ENCODE measurements around the gene BCL11B. TPM values are rescaled to one million over a fixed set of nuclear protein-coding genes. Genes with fewer than 3 reads are reported as not detected.

BCL11B gene
- total and polyA plus RNA-seq, 2 donors = 0.27 to 1.3 TPM

GRCh38 chr14:99249389-99249788 is 22.6 kb downstream of the BCL11B start:
- Histone ChIP-seq H3K4me3 (ENCODE audit: low read depth, low read length) (no peak overlapping the region), H3K36me3 (ENCODE audit: insufficient read depth) (no peaks in the 10 kb centered on the region), H3K4me1 (ENCODE audit: insufficient read depth) (peaks cover 2% of the 10 kb centered on the region), H3K27ac (ENCODE audit: low read depth) (no peak overlapping the region)
- DNase-seq (ENCODE audit: extremely low spot score) = no peak
- 93% methylated on average over 6 of the region's 6 CpGs for WGBS

DNA sequence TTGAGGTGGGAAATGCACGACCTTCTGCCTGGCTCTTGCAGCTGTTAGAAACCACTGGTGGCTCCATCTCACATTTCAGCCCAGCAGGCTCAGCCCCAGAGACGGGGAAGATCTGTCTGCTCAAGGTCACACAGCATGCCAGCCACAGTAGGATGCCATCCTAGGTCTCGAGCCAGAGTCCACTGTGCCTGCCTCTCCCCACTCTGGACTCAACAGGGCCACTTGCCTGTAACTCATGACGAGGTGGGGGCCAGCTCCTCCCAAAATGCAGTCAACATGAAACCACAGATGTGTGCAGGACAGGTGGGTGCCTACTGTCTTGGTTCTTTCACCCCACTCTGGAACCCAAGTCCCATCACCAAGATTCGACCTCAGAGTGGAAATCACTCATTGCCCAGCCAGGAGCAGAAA is 23.2 kb downstream of the BCL11B start:
- Histone ChIP-seq H3K4me3 (ENCODE audit: low read depth, low read length) (no peak overlapping the region), H3K36me3 (ENCODE audit: insufficient read depth) (no peaks in the 10 kb centered on the region), H3K27ac (ENCODE audit: low read depth) (no peak overlapping the region), H3K4me1 (ENCODE audit: insufficient read depth) (peaks cover 2% of the 10 kb centered on the region)
- no peak for DNase-seq (ENCODE audit: extremely low spot score)
- 82% methylated on average over 5 of the region's 5 CpGs for WGBS

- H3K4me3 ChIP-seq (ENCODE audit: low read depth, low read length) = no peak overlapping the region
- WGBS = 86% methylated on average over 6 of the region's 6 CpGs
Measured at GRCh38 chr14:99247772-99248171, 24.2 kb downstream of the BCL11B start.

GRCh38 chr14:99247101-99247729 is 24.8 kb downstream of the BCL11B start:
- Histone ChIP-seq H3K36me3 (ENCODE audit: insufficient read depth) (no peaks in the 10 kb centered on the region), H3K27ac (ENCODE audit: low read depth) (no peak overlapping the region), H3K4me1 (ENCODE audit: insufficient read depth) (peaks cover 2% of the 10 kb centered on the region), H3K4me3 (ENCODE audit: low read depth, low read length) (no peak overlapping the region)
- DNase-seq (ENCODE audit: extremely low spot score) = no peak
- WGBS = 48% methylated on average over 9 of the region's 9 CpGs

More at GRCh38 chr14:99247772-99248171, 24.2 kb downstream of the BCL11B start:
- Histone ChIP-seq H3K4me1 (ENCODE audit: insufficient read depth) (peaks cover 2% of the 10 kb centered on the region), H3K27ac (ENCODE audit: low read depth) (no peak overlapping the region), H3K36me3 (ENCODE audit: insufficient read depth) (no peaks in the 10 kb centered on the region)
- DNase-seq (ENCODE audit: extremely low spot score) = no peak

- 6% methylated on average over 40 of the region's 40 CpGs for WGBS
- DNase-seq (ENCODE audit: extremely low spot score) = no peak
- Histone ChIP-seq H3K4me3 (ENCODE audit: low read depth, low read length) (peak overlapping the region; percentile 28), H3K36me3 (ENCODE audit: insufficient read depth) (no peaks in the 10 kb centered on the region), H3K27ac (ENCODE audit: low read depth) (no peak overlapping the region), H3K4me1 (ENCODE audit: insufficient read depth) (peaks cover 2% of the 10 kb centered on the region)
Measured at GRCh38 chr14:99246536-99247097, 25.4 kb downstream of the BCL11B start.

DNA sequence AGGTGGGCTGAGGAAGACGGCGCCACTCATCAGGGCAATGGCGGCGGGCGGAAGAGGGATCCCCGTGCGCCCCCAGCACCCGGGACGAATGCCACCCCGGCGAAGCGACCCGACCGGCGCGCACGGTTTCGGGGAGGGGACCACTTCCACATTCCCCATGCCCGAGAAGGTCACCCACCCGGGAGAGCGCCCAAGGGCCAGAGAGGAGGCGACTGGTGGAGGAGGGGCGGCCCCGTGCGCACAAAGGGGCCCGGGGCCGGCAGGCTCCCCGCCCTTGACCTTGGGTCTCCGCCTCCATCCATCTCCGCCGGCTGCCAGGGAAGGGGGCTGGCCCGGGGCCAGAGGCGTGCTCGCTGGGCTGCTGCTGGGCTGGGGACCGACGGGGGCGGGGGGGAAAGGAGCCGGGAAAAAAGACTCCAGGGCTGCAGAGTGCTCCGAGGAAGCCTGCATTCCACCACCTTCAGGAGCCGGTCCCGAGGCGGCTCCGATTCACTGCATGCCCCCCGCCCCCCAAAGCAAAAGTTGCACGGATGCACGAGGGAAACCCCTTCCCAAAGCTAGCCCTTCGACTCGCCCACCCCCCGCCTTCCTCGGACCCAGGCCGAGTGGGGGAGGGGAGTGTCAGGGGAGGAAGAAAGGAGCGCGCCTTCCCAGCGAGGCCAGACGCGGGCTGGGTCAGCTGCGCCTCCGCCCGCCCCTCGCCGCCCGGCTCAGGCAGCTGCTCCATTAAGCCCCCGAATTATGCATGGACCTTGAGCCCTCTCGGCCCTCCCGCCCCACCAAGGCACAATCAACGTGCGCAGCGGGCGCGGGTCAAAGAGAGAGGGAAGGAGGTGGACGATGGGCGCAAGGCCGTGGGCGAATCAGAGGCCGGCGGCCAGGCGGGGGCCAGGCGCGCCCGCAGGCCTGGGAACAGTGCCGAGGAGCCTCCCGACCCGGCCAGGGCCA is 26.2 kb downstream of the BCL11B start:
- Histone ChIP-seq H3K36me3 (ENCODE audit: insufficient read depth) (no peaks in the 10 kb centered on the region), H3K4me1 (ENCODE audit: insufficient read depth) (peaks cover 2% of the 10 kb centered on the region), H3K27ac (ENCODE audit: low read depth) (no peak overlapping the region), H3K4me3 (ENCODE audit: low read depth, low read length) (peak overlapping the region; percentile 28)
- DNase-seq (ENCODE audit: extremely low spot score) = no peak
- WGBS = 6% methylated on average over 83 of the region's 83 CpGs

GRCh38 chr14:99244941-99245563 is 26.9 kb downstream of the BCL11B start:
- no peak for DNase-seq (ENCODE audit: extremely low spot score)
- Histone ChIP-seq H3K36me3 (ENCODE audit: insufficient read depth) (no peaks in the 10 kb centered on the region), H3K4me1 (ENCODE audit: insufficient read depth) (peaks cover 2% of the 10 kb centered on the region), H3K4me3 (ENCODE audit: low read depth, low read length) (peak overlapping the region; percentile 1), H3K27ac (ENCODE audit: low read depth) (no peak overlapping the region)
- 53% methylated on average over 15 of the region's 15 CpGs for WGBS

DNA sequence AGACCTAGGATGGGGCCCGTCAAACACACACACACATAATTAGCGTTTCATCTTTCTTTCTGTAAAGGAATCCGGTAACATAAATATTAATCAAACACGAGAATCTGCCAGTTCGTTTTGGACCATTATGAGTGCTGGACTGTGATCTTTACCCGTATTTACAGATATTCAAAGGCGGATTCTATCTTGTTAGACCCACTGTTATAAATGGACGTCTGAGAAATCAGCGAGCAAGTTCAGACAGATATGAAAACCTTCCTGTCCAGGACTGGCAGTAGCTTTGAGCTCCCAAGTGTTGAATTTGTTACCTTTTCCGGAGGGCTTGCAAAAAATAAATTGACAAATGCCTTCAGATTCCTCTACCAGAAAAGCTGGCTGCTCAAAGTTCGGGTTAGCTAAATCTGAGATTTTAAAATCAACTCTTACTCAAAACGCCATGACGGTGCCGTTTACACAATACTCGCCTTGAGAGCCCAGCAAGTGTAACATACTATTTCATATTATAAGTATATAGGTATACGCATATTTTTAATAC is 27.6 kb downstream of the BCL11B start:
- Histone ChIP-seq H3K36me3 (ENCODE audit: insufficient read depth) (no peaks in the 10 kb centered on the region), H3K4me3 (ENCODE audit: low read depth, low read length) (no peak overlapping the region), H3K4me1 (ENCODE audit: insufficient read depth) (peaks cover 2% of the 10 kb centered on the region), H3K27ac (ENCODE audit: low read depth) (no peak overlapping the region)
- WGBS = 74% methylated on average over 16 of the region's 16 CpGs
- DNase-seq (ENCODE audit: extremely low spot score) = no peak

DNA sequence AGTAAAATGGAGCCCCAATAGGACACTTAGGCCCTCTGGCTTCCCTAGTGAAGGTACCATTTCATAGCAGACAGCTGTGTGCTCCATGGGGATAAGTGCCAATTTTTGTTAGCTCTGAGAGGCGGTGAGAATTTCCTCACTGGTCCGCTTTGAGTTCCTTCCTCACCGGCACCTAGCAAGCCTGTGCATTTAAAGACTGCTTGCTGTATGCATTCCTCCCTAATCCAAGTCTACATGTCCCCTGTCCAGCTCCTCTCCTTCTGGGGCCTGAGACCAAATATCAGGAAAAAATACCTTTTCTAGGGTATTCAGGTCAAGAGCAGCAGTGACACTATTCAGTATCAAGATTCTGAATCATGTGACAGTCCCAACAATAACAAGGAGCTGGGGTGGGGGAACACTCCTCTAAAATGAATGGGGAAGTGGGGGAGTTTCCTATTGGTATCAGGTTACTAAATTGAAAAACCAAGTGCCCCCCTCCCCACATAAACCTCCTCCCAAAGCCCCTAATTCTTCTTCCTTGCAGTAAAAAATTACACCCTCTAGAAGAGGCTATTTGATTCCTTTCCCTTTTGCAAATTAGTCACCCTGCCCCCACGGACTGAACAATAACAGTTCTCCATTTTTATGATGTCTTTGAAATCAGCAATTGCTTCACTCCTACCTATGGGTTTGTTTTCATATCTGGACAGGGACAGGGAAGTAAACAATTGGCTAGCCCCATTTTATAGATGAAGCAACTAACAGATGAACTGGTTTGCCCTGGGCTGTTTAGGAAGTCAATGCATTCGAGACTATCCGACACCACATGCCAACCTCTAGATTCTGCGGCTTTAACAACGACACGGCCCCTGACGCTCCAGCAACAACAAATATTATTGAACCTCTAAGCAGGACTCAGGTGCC is 28.9 kb downstream of the BCL11B start:
- H3K27ac ChIP-seq (ENCODE audit: low read depth) = no peak overlapping the region
- 70% methylated on average over 10 of the region's 10 CpGs for WGBS

GRCh38 chr14:99242238-99242637 is 29.8 kb downstream of the BCL11B start:
- WGBS = 72% methylated on average over 11 of the region's 11 CpGs

More for the DNA sequence above, 28.9 kb downstream of the BCL11B start:
- Histone ChIP-seq H3K4me3 (ENCODE audit: low read depth, low read length) (no peak overlapping the region), H3K4me1 (ENCODE audit: insufficient read depth) (peaks cover under 1% of the 10 kb centered on the region), H3K36me3 (ENCODE audit: insufficient read depth) (no peaks in the 10 kb centered on the region)
- DNase-seq (ENCODE audit: extremely low spot score) = no peak

GRCh38 chr14:99241325-99242010 is 30.5 kb downstream of the BCL11B start:
- DNase-seq (ENCODE audit: extremely low spot score) = no peak
- 44% methylated on average over 18 of the region's 18 CpGs for WGBS
- Histone ChIP-seq H3K4me3 (ENCODE audit: low read depth, low read length) (no peak overlapping the region), H3K36me3 (ENCODE audit: insufficient read depth) (no peaks in the 10 kb centered on the region), H3K27ac (ENCODE audit: low read depth) (no peak overlapping the region), H3K4me1 (ENCODE audit: insufficient read depth) (no peaks in the 10 kb centered on the region)

More at GRCh38 chr14:99242238-99242637, 29.8 kb downstream of the BCL11B start:
- no peak for DNase-seq (ENCODE audit: extremely low spot score)
- no peak overlapping the region for H3K27ac ChIP-seq (ENCODE audit: low read depth)
- H3K4me1 ChIP-seq (ENCODE audit: insufficient read depth) = no peaks in the 10 kb centered on the region
- H3K4me3 ChIP-seq (ENCODE audit: low read depth, low read length) = no peak overlapping the region
- H3K36me3 ChIP-seq (ENCODE audit: insufficient read depth) = no peaks in the 10 kb centered on the region
